ENCODE measurements around the gene CYBRD1. TPM values are rescaled to one million over a fixed set of nuclear protein-coding genes. Genes with fewer than 3 reads are reported as not detected.
A peak's percentile ranks its signal among the peaks of the same experiment; 100 is the strongest.

Gene CYBRD1
- total RNA-seq, 4 donors from 2014 or later, result 462 to 802 (median 490) TPM

DNA sequence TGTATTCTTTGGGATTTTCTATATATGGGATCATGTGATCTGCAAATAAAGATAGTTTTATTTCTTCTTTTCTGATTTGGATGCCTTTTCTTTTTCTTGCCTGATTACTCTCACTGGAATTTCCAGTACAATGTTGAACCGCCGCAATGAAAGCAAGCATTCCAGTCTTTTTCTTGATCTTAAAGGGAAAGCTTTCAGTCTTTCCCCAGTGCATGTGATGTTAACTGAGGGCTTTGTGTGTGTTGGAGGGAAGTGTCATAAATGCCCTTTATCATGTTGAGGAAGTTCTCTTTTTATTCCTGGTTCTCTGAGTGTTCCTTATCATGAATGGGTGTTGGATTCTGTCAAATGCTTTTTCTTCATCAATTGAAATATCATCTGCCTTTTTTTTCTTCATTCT is 16.9 kb upstream of the CYBRD1 start:
- no peaks in the 10 kb centered on the region for H3K9me3 ChIP-seq
- no peak overlapping the region for H3K27ac ChIP-seq
- DNase-seq, result no peak
- intact Hi-C loops (cut with DNase I), result no loop called here
- TF ChIP-seq POLR2A (IDR thresholded peaks at IDR 0.05), result no peak
- TF ChIP-seq, protein P1, sequence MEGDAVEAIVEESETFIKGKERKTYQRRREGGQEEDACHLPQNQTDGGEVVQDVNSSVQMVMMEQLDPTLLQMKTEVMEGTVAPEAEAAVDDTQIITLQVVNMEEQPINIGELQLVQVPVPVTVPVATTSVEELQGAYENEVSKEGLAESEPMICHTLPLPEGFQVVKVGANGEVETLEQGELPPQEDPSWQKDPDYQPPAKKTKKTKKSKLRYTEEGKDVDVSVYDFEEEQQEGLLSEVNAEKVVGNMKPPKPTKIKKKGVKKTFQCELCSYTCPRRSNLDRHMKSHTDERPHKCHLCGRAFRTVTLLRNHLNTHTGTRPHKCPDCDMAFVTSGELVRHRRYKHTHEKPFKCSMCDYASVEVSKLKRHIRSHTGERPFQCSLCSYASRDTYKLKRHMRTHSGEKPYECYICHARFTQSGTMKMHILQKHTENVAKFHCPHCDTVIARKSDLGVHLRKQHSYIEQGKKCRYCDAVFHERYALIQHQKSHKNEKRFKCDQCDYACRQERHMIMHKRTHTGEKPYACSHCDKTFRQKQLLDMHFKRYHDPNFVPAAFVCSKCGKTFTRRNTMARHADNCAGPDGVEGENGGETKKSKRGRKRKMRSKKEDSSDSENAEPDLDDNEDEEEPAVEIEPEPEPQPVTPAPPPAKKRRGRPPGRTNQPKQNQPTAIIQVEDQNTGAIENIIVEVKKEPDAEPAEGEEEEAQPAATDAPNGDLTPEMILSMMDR (IDR thresholded peaks at IDR 0.05), result no peak
- no peaks in the 10 kb centered on the region for H3K4me1 ChIP-seq
- H3K4me3 ChIP-seq (replicated peaks in 1 of 3), result no peak overlapping the region
- no peaks in the 10 kb centered on the region for H3K27me3 ChIP-seq
- no peaks in the 10 kb centered on the region for H3K36me3 ChIP-seq
- WGBS, 2 donors, result 12 to 19% methylated on average over 2 of the region's 2 CpGs

DNA sequence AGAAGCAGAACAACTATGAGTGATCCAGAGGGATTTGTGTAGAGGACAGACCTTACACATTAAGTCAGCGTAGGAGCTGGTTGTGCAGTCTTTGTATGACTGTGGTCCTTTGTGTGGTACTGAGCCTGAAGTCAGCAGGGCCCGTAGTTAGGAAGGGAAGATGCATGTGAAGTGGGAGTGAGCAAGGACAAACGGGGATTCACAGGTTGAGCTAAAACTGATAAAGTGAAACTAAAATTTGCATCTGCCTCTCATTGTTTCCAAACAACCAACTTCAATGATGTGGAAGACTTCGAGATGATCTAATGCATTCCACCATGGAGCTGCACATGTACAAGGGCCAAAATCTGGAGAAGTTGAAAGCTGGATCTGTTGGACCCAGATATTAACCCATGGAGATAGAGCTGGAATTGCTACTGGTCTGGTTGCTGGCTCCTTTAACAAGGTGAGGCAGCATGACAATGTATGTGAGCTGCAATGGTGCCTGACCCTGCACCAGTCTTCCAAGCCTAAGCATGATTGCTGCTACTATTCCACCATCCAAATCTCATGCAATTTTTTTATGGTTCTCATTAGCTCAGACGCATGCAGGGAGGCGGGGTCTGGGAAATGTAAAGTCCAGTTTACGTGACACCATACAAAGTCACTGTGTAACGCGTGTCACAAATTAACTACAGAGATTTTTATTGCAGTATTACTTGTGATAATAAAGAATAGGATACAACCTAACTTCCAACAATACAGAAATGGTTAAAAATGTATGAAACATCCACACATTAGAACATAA is 12.1 kb upstream of the CYBRD1 start:
- Histone ChIP-seq H3K27ac (no peak overlapping the region), H3K9me3 (no peaks in the 10 kb centered on the region), H3K27me3 (no peaks in the 10 kb centered on the region), H3K36me3 (no peaks in the 10 kb centered on the region), H3K4me3 (replicated peaks in 1 of 3) (no peak overlapping the region), H3K4me1 (peaks cover 25 to 31% of the 10 kb centered on the region in 2 donors)
- TF ChIP-seq, protein P1 (IDR thresholded peaks at IDR 0.05), result no peak
- TF ChIP-seq POLR2A (IDR thresholded peaks at IDR 0.05), result no peak
- intact Hi-C loops (cut with DNase I), result no loop called here
- 86 to 94% methylated on average over 9 of the region's 9 CpGs for WGBS, 2 donors
- no peak for DNase-seq

DNA sequence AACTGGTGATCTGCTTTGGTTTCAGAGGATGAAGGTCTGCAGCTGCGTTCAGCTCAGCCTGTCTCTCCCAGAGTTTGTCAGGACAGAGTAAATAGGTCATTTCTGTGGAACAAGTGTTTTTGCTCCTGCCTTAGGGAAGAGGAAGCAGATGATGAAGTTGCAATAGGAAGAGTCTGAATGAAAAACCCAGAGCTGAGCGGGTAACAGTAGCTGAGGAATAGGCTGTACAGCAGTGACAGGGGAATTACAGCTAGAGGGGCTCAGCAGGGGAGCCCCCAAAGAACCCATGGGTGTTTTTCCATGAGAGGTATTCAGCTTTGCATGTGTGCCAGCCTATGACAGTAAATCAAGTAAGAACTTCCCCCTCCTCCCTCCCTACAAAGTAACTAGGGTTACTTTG is 10.3 kb upstream of the CYBRD1 start:
- intact Hi-C loops (cut with DNase I), result no loop called here
- 80 to 90% methylated on average over 2 of the region's 2 CpGs for WGBS, 2 donors
- H3K27ac ChIP-seq, result peak overlapping the region; percentile 5 to 77 (median 62)
- H3K36me3 ChIP-seq, result no peaks in the 10 kb centered on the region
- H3K27me3 ChIP-seq, result no peaks in the 10 kb centered on the region
- H3K4me3 ChIP-seq (replicated peaks in 1 of 3), result no peak overlapping the region
- H3K4me1 ChIP-seq, result peaks cover 28 to 38% of the 10 kb centered on the region in 2 donors
- no peak for TF ChIP-seq POLR2A (IDR thresholded peaks at IDR 0.05)
- TF ChIP-seq, protein P1 (IDR thresholded peaks at IDR 0.05), result no peak
- DNase-seq, result no peak
- no peaks in the 10 kb centered on the region for H3K9me3 ChIP-seq

GRCh38 chr2:171512683-171513195 is 9.5 kb upstream of the CYBRD1 start:
- DNase-seq, result no peak
- Histone ChIP-seq H3K4me3 (replicated peaks in 1 of 3) (no peak overlapping the region), H3K36me3 (no peaks in the 10 kb centered on the region), H3K9me3 (no peaks in the 10 kb centered on the region), H3K27ac (peak overlapping the region; percentile 5 to 77 (median 62)), H3K4me1 (peaks cover 28 to 38% of the 10 kb centered on the region in 2 donors), H3K27me3 (no peaks in the 10 kb centered on the region)
- WGBS, 2 donors, result 19 to 42% methylated on average over 1 of the region's 1 CpG
- TF ChIP-seq POLR2A (IDR thresholded peaks at IDR 0.05), result no peak
- TF ChIP-seq, protein P1 (IDR thresholded peaks at IDR 0.05), result no peak
- intact Hi-C loops (cut with DNase I), result no loop called here

- DNase-seq, result no peak
These were observed 8.5 kb upstream of the CYBRD1 start for GRCh38 chr2:171513719-171514160.

More at GRCh38 chr2:171513719-171514160, 8.5 kb upstream of the CYBRD1 start:
- H3K36me3 ChIP-seq, result no peaks in the 10 kb centered on the region
- peaks cover 28 to 38% of the 10 kb centered on the region in 2 donors for H3K4me1 ChIP-seq
- H3K4me3 ChIP-seq (replicated peaks in 1 of 3), result no peak overlapping the region
- intact Hi-C loops (cut with DNase I), result no loop called here
- H3K9me3 ChIP-seq, result no peaks in the 10 kb centered on the region
- peak overlapping the region; percentile 40 to 77 (median 62) for H3K27ac ChIP-seq
- TF ChIP-seq, protein P1 (IDR thresholded peaks at IDR 0.05), result no peak
- TF ChIP-seq POLR2A (IDR thresholded peaks at IDR 0.05), result no peak
- WGBS, 2 donors, result 58 to 61% methylated on average over 3 of the region's 3 CpGs
- H3K27me3 ChIP-seq, result no peaks in the 10 kb centered on the region
